ENCODE measurements around the gene PDE9A.

PDE9A gene

DNA sequence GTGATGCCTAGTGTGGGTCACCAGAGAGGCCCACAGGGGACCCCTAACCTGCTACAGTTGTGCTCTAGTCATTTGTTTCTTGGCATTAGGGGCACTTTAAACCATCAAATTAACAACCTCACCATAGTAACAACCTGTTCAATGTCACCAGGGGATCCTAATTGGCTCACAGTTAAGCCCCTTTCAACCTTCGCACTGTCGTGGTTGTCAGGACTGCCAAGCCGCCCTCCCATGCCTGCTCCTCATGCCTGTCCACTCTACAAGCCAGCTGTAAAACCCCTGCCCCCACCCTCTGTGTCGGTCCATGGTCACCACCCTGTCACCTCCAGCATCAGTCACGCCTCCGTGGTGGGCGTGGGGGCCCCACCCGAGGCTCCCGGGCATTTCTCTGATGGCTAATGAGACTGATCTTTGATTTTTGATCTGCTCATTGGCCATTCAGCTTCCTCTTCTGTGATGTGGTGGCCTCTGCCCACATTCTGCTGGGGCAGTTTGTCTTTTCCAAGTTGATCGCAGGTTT, 129.4 kb downstream of the PDE9A start:
- Histone ChIP-seq H3K4me2 (ENCODE audit: low read depth, low read length) (no peak overlapping the region), H3K36me3 (replicated peaks; ENCODE audit: insufficient read depth, low read length) (no peaks in the 10 kb centered on the region), H2AFZ (ENCODE audit: low read length) (no peak overlapping the region), H3K4me1 (ENCODE audit: low read length) (0 out of 2 replicates have a peak, but pooled peaks cover 5% of the 10 kb centered on the region), H3K9me2 (replicated peaks; ENCODE audit: insufficient read depth, low read length) (no peaks in the 10 kb centered on the region), H3K9ac (ENCODE audit: low read length) (no peak overlapping the region), H3K27me3 (replicated peaks; ENCODE audit: insufficient read depth, low read length) (peaks cover 88% of the 10 kb centered on the region), H3K4me3 (ENCODE audit: low read length) (no peak overlapping the region), H3K79me2 (ENCODE audit: low read length) (no peaks in the 10 kb centered on the region), H4K20me1 (ENCODE audit: insufficient read depth, low read length) (no peaks in the 10 kb centered on the region), H3F3A (ENCODE audit: insufficient read depth, low read length) (no peaks in the 10 kb centered on the region), H3K9me3 (replicated peaks; ENCODE audit: insufficient read depth, low read length) (no peaks in the 10 kb centered on the region), H3K27ac (ENCODE audit: low read length) (no peak overlapping the region)
- TF ChIP-seq EZH2phosphoT487 (IDR thresholded peaks at IDR 0.05; ENCODE audit: low read length), result no peak
- no peak for TF ChIP-seq EZH2 (optimal IDR thresholded peaks at IDR 0.05; ENCODE audit: low read depth, low read length)
- TF ChIP-seq, protein P1, sequence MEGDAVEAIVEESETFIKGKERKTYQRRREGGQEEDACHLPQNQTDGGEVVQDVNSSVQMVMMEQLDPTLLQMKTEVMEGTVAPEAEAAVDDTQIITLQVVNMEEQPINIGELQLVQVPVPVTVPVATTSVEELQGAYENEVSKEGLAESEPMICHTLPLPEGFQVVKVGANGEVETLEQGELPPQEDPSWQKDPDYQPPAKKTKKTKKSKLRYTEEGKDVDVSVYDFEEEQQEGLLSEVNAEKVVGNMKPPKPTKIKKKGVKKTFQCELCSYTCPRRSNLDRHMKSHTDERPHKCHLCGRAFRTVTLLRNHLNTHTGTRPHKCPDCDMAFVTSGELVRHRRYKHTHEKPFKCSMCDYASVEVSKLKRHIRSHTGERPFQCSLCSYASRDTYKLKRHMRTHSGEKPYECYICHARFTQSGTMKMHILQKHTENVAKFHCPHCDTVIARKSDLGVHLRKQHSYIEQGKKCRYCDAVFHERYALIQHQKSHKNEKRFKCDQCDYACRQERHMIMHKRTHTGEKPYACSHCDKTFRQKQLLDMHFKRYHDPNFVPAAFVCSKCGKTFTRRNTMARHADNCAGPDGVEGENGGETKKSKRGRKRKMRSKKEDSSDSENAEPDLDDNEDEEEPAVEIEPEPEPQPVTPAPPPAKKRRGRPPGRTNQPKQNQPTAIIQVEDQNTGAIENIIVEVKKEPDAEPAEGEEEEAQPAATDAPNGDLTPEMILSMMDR (IDR thresholded peaks at IDR 0.05; ENCODE audit: low read length), result no peak
- no peak for DNase-seq

DNA sequence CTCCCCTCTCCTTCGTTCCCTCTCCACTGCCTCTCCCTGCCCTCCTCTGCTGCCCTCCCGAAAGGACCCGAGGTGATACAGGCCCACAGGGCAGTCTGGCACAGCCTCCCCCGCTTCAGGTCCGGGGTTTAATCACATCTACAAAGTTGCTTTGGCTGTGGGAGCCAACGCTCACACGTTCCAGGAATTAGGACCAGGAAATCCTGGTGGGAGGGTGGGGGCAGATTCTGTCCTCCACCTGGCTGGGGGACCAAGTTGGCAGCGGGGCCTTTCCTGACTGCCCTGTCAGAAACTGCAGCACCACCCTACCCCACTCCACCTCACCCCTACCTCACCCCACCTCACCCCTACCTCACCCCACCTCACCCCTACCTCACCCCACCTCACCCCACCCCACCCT, 130.9 kb downstream of the PDE9A start:
- H3K27me3 ChIP-seq (replicated peaks; ENCODE audit: insufficient read depth, low read length), result peaks cover 93% of the 10 kb centered on the region
- TF ChIP-seq EZH2phosphoT487 (IDR thresholded peaks at IDR 0.05; ENCODE audit: low read length) (no peak), EZH2 (optimal IDR thresholded peaks at IDR 0.05; ENCODE audit: low read depth, low read length) (no peak)
- TF ChIP-seq, protein P1 (IDR thresholded peaks at IDR 0.05; ENCODE audit: low read length), result no peak
- H3K36me3 ChIP-seq (replicated peaks; ENCODE audit: insufficient read depth, low read length), result no peaks in the 10 kb centered on the region
- H3K4me1 ChIP-seq (ENCODE audit: low read length), result 0 out of 2 replicates have a peak, but pooled peaks cover 5% of the 10 kb centered on the region
- H2AFZ ChIP-seq (ENCODE audit: low read length), result peak overlapping the region; percentile 54; the same call in 1 of the 2 replicates
- no peaks in the 10 kb centered on the region for H3F3A ChIP-seq (ENCODE audit: insufficient read depth, low read length)
- H3K4me2 ChIP-seq (ENCODE audit: low read depth, low read length), result peak overlapping the region; percentile 46
- H4K20me1 ChIP-seq (ENCODE audit: insufficient read depth, low read length), result no peaks in the 10 kb centered on the region
- no peak overlapping the region for H3K27ac ChIP-seq (ENCODE audit: low read length)
- H3K9me3 ChIP-seq (replicated peaks; ENCODE audit: insufficient read depth, low read length), result no peaks in the 10 kb centered on the region
- H3K9ac ChIP-seq (ENCODE audit: low read length), result no peak overlapping the region
- H3K9me2 ChIP-seq (replicated peaks; ENCODE audit: insufficient read depth, low read length), result no peaks in the 10 kb centered on the region
- no peak for DNase-seq
- peak overlapping the region; percentile 15; the same call in 1 of the 2 replicates for H3K4me3 ChIP-seq (ENCODE audit: low read length)
- no peaks in the 10 kb centered on the region for H3K79me2 ChIP-seq (ENCODE audit: low read length)

DNA sequence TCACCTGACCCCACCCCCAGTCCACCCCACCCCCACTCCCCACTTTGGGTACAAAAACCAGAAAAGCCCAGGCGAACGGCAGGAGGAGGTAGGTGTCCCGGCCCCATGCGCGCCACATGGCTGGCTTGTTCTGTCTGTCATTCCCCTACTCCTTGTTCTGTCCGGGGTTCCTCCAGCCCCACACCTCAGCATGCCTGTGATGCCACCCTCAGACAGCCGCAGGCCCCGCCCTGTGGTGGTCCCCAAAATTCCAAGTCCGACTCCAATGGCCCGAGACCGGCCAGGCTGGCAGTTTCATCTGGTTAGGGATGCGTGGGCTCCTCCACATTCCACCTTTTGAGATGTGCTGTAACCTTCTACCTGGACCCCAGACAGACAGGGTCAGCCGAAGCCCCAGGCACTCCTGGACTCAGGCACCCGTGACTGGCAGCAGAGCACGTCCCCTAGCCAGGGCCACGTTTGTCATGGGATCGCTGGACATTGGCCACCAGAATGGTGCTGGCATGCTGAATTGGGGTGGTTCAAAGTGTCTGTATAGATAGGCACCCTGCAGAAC, 131.6 kb downstream of the PDE9A start:
- no peaks in the 10 kb centered on the region for H3F3A ChIP-seq (ENCODE audit: insufficient read depth, low read length)
- H3K27me3 ChIP-seq (replicated peaks; ENCODE audit: insufficient read depth, low read length), result peaks cover 93% of the 10 kb centered on the region
- H2AFZ ChIP-seq (ENCODE audit: low read length), result no peak overlapping the region
- H3K9me2 ChIP-seq (replicated peaks; ENCODE audit: insufficient read depth, low read length), result no peaks in the 10 kb centered on the region
- no peak overlapping the region for H3K4me2 ChIP-seq (ENCODE audit: low read depth, low read length)
- H3K36me3 ChIP-seq (replicated peaks; ENCODE audit: insufficient read depth, low read length), result no peaks in the 10 kb centered on the region
- H3K9ac ChIP-seq (ENCODE audit: low read length), result no peak overlapping the region
- no peak overlapping the region for H3K4me3 ChIP-seq (ENCODE audit: low read length)
- H3K79me2 ChIP-seq (ENCODE audit: low read length), result no peaks in the 10 kb centered on the region
- no peak for TF ChIP-seq EZH2phosphoT487 (IDR thresholded peaks at IDR 0.05; ENCODE audit: low read length)
- TF ChIP-seq EZH2 (optimal IDR thresholded peaks at IDR 0.05; ENCODE audit: low read depth, low read length), result no peak
- TF ChIP-seq, protein P1 (IDR thresholded peaks at IDR 0.05; ENCODE audit: low read length), result no peak
- no peaks in the 10 kb centered on the region for H4K20me1 ChIP-seq (ENCODE audit: insufficient read depth, low read length)
- H3K4me1 ChIP-seq (ENCODE audit: low read length), result 0 out of 2 replicates have a peak, but pooled peaks cover 5% of the 10 kb centered on the region
- no peak for DNase-seq
- H3K9me3 ChIP-seq (replicated peaks; ENCODE audit: insufficient read depth, low read length), result no peaks in the 10 kb centered on the region
- H3K27ac ChIP-seq (ENCODE audit: low read length), result no peak overlapping the region
